HUES48 (cell line): ENCODE results near the gene SPOCK1.
"Not testable (repeated sequence)": the region's sequence is repeated elsewhere in the genome, so short reads cannot be mapped to it uniquely, and the experiment has no call there.

Experiments
- H3K27ac ChIP-seq: one replicate; pipeline ENCODE4 v1.7.0; 2013; ENCODE audit warnings: low read depth, low read length, inconsistent platforms
- H3K27me3 ChIP-seq: 2 replicates; pipeline ENCODE4 v1.6.1; 2013; ENCODE audit warnings: mild to moderate bottlenecking, low read length; ENCODE audit not compliant: control insufficient read depth, insufficient read depth
- H3K36me3 ChIP-seq: 2 replicates; pipeline ENCODE4 v1.6.1; 2013; ENCODE audit warnings: low read length; ENCODE audit not compliant: control insufficient read depth, insufficient read depth
- H3K4me1 ChIP-seq: 2 replicates; pipeline ENCODE4 v1.6.1; 2013; ENCODE audit warnings: mild to moderate bottlenecking, low read length; ENCODE audit not compliant: control insufficient read depth, insufficient read depth
- H3K4me3 ChIP-seq: 2 replicates; pipeline ENCODE4 v1.5.1; 2013; ENCODE audit warnings: mild to moderate bottlenecking, low read depth, low read length
- H3K9ac ChIP-seq: 2 replicates; pipeline ENCODE4 v1.6.1; 2013; ENCODE audit warnings: mild to moderate bottlenecking, low read depth, low read length, moderate library complexity
- H3K9me3 ChIP-seq: 2 replicates; pipeline ENCODE4 v1.6.1; 2013; ENCODE audit warnings: low read length; ENCODE audit not compliant: control insufficient read depth, insufficient read depth

Gene SPOCK1

DNA sequence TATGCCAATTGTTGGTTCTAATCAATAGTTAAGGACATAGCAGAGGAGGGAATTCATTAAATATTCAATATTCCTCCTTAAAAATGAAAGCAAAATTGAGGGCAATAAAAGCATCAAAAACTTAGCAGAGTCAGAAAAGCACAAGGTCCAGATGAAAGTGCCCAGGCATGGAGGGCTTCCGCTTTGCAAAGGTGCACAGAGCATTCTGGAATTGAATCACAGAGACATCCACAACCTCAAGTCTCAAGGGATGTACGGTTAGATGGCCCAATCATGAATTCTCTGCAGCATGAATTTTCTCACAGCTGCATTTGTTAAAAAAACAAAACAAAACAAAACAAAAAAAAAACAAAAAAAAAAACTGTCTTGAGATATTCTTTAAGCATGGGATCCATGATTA lies 253.7 kb downstream of the SPOCK1 start:
- Histone ChIP-seq H3K27ac (no peak overlapping the region), H3K4me1 (no peaks in the 10 kb centered on the region), H3K4me3 (no peak overlapping the region), H3K27me3 (no peaks in the 10 kb centered on the region), H3K9me3 (no peaks in the 10 kb centered on the region), H3K9ac (no peak overlapping the region), H3K36me3 (no peaks in the 10 kb centered on the region)

DNA sequence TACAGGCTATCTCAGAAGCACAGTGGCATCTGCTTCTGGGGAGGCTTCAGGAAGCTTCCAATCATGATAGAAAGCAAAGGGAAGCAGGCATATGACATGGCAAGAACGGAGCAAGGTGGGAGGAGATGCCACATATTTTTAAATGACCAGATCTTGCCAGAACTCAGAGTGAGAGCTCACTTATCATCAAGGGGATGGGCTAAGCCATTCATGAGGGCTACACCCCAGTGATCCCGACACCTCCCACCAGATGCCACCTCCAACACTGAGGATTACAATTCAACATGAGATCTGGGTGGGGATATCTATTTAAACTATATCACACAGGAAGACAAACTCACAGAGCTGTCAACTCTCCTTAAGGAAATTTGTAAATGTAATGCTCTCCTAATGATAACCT lies 258.8 kb downstream of the SPOCK1 start:
- Histone ChIP-seq H3K9me3 (no peaks in the 10 kb centered on the region), H3K27ac (no peak overlapping the region), H3K4me3 (no peak overlapping the region), H3K27me3 (no peaks in the 10 kb centered on the region), H3K4me1 (no peaks in the 10 kb centered on the region), H3K9ac (no peak overlapping the region), H3K36me3 (no peaks in the 10 kb centered on the region)

DNA sequence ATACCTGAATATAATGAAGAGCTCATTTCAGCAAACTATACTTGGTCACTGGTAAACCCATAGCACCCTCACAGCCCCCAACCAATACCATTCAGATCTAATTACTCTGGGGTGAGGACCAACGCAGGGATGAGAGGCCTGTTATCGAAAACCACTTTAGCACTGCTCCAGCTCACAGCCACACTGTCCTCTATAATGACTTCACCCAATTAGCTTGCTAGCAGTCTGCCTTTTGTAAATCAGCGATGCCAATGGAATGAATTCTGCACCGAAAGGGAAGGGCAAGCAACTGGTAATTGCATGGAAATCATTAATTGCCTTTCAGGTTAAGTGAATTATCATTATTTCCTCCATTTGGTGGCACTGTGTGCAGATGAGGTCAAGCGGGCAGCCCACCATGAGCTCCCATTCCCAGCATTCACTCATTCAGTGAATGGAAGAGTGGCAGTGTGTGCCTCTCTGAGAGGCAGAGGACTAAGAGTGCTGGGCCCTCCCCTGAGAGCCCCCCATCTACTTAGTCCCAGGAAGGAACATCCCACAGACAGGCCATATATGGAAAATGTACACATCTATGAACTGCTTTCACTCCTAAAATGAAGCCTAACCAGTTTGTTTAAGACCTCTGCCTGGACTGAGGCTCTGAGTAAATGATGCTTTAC lies 262.1 kb downstream of the SPOCK1 start:
- no peak overlapping the region for H3K27ac ChIP-seq
- no peaks in the 10 kb centered on the region for H3K9me3 ChIP-seq
- H3K4me3 ChIP-seq: no peak overlapping the region
- H3K36me3 ChIP-seq: no peaks in the 10 kb centered on the region
- no peaks in the 10 kb centered on the region for H3K4me1 ChIP-seq
- H3K9ac ChIP-seq: no peak overlapping the region
- H3K27me3 ChIP-seq: no peaks in the 10 kb centered on the region

DNA sequence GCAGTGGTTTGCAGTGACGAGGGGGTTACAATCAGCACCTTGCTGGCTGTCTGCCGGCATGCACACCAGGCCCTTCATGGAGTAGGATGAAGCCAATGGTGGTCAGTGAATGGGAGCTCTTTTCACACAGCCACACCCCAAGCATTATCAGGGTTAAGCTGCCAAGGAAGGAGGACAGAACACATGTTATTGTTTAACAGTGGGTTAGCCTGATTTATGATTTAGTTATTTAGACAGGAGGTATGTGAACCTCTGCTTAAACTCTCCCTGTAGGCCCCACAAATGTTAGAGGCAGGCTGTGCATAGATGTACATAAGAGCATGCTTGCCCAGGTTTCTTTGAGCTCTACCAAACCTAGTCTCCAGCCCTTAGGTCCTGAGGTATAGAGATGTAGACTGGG lies 262.9 kb downstream of the SPOCK1 start:
- H3K9me3 ChIP-seq: no peaks in the 10 kb centered on the region
- no peaks in the 10 kb centered on the region for H3K27me3 ChIP-seq
- no peak overlapping the region for H3K9ac ChIP-seq
- H3K27ac ChIP-seq: no peak overlapping the region
- H3K36me3 ChIP-seq: no peaks in the 10 kb centered on the region
- no peaks in the 10 kb centered on the region for H3K4me1 ChIP-seq
- no peak overlapping the region for H3K4me3 ChIP-seq

DNA sequence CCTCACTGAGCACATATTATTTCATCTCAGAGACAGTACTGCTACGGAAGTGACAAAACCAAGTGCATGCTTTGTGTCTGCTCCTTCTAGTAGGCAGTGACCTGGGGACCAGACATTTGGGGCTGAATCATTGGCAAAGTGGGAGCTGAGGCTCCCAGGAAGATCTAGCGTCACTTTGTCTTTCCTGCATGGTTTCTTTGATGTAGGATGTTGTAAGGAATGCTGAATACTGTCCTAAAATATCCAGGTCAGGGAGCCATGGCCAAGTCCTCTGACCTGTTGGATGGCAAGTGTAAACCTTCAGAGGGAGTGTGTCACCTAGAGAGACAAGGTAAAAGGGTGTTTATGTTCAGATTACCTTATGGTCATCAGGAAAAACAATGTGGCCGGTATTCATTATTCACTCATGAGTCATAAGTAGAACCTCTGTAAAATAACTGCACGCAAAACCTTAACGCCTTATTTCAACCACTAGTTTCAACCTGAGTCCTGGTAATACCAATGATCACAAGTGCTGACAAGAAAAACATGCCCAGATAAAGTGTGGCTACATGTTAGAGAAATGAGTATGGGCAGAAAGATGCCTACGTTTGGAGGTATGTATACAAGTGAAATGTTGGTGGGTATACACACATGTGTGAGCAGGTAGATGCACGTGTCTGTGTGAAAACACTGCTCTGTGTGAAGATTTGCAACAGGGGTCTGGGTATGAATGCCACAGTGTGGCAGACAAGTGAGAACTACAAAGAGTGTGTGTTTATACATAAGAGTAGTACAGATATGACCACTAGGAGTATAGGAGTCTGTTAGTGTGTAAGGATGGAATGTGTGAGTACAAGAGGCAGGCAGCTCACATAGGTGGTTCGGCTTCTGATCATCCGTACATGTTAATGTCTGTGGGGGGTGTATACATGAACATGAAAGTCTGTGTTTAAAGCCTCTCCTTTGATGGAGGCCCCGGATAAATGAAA lies 263.9 kb downstream of the SPOCK1 start:
- H3K27ac ChIP-seq: no peak overlapping the region
- no peaks in the 10 kb centered on the region for H3K9me3 ChIP-seq
- H3K9ac ChIP-seq: no peak overlapping the region
- no peaks in the 10 kb centered on the region for H3K36me3 ChIP-seq
- no peaks in the 10 kb centered on the region for H3K4me1 ChIP-seq
- H3K27me3 ChIP-seq: no peaks in the 10 kb centered on the region
- H3K4me3 ChIP-seq: no peak overlapping the region

DNA sequence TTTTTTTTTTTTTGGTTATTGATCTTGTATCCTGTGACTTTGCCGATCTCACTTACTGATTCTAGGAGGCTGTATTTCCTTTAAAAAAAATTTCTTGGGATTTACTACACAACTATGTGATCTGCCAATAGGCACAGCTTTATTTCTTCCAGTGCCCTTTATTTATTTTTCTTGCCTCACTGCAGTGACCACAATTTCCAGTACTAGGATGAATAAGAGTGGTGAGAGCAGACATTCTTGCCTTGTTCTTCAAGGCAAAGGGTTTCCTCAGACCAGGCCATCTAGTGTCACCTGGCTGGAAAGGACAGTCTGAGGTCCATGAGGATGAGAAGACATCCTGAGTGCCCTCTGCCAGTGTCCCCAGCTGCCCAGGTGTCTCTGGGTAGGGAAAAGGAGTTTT lies 265.4 kb downstream of the SPOCK1 start:
- no peak overlapping the region for H3K9ac ChIP-seq
- H3K27ac ChIP-seq: no peak overlapping the region
- H3K36me3 ChIP-seq: no peaks in the 10 kb centered on the region
- no peaks in the 10 kb centered on the region for H3K9me3 ChIP-seq
- no peaks in the 10 kb centered on the region for H3K4me1 ChIP-seq
- H3K4me3 ChIP-seq: no peak overlapping the region
- no peaks in the 10 kb centered on the region for H3K27me3 ChIP-seq

DNA sequence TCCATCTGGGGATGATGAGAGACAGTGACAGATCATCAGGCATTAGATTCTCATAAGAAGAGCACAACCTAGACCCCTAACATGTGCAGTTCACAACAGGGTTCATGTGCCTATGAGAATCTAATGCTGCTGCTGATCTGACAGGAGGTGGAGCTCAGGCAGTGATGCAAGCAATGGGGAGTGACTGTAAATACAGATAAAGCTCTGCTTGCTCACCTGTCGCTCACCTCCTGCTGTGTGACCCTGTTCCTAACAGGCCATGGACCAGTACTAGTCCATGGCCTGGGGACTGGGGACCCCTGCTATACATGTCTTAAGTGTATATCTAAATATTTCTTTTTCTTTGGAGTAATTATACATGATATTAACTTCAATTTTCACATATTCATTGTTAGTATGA lies 265.8 kb downstream of the SPOCK1 start:
- not testable (repeated sequence) for H3K9me3 ChIP-seq, H3K36me3 ChIP-seq, H3K4me3 ChIP-seq, H3K27me3 ChIP-seq, H3K9ac ChIP-seq, H3K4me1 ChIP-seq, H3K27ac ChIP-seq

DNA sequence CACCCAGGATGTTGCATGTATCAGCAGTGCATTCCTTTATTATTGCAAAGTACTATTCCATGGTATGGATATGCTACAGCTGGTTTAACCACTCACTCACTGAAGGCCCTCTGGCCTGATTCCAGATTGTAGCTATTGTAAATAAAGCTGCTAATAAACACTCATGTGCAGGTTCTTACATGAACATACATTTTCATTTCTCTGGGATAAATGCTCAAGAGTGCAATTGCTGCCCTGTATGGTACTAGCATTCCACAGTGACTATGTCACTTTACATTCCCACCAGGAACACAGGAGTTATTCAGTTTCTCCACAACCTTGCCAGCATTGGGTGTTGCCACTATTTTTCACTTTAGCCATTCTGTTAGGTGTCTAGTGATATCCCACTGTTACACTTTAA lies 267.6 kb downstream of the SPOCK1 start:
- Histone ChIP-seq H3K27me3 (no peaks in the 10 kb centered on the region), H3K36me3 (no peaks in the 10 kb centered on the region), H3K27ac (no peak overlapping the region), H3K4me3 (no peak overlapping the region), H3K4me1 (no peaks in the 10 kb centered on the region), H3K9ac (no peak overlapping the region), H3K9me3 (no peaks in the 10 kb centered on the region)

DNA sequence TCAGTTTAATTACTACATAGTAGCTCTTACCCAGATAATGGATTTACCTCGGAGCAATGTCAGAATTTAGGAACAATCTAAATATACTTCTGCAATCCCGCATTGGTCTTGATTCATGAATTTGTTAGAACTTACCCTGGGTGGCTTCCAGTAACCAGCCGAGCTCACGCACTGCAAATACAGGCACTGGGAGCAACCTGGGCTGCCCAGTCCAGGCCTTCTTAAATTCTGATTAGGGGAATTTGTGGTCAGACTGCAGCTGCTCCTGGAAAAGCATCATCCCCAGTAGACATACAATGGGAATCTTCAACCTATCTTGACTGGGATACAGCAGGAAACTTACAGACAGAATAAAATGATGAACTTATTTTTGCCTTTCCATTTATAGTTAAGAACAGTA lies 270.3 kb downstream of the SPOCK1 start:
- no peaks in the 10 kb centered on the region for H3K9me3 ChIP-seq
- H3K27ac ChIP-seq: no peak overlapping the region
- H3K36me3 ChIP-seq: no peaks in the 10 kb centered on the region
- no peaks in the 10 kb centered on the region for H3K4me1 ChIP-seq
- no peak overlapping the region for H3K4me3 ChIP-seq
- no peaks in the 10 kb centered on the region for H3K27me3 ChIP-seq
- H3K9ac ChIP-seq: no peak overlapping the region

DNA sequence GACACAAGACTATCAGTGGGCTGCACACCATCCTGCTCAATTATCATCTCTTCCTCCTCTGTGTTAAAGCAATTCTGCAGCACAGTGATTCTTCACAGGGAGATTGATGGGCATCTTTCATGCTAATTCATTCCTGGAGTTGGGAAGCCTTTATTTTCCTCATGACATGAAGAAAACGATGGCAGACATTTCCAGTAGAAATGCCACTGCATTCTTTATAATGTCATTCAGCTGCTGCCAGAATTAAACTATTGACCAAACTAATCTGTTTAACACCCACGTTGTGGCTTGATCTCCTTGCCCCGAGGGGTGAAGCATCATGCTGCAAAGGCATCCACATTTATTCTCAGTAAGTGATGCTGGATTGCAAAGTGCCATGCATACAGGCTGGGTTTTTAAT lies 273.0 kb downstream of the SPOCK1 start:
- H3K4me3 ChIP-seq: no peak overlapping the region
- no peak overlapping the region for H3K27ac ChIP-seq
- no peak overlapping the region for H3K9ac ChIP-seq
- no peaks in the 10 kb centered on the region for H3K4me1 ChIP-seq
- no peaks in the 10 kb centered on the region for H3K36me3 ChIP-seq
- no peaks in the 10 kb centered on the region for H3K27me3 ChIP-seq
- H3K9me3 ChIP-seq: no peaks in the 10 kb centered on the region
